Subcutaneous abdominal adipose tissue (tissue), 5 donors: ENCODE data around the gene UNC5B.

Source experiments
- H3K27ac ChIP-seq: one replicate; pipeline ENCODE4 v1.7.0; 2013; ENCODE audit warnings: low read depth, mild to moderate bottlenecking, inconsistent platforms, low read length, moderate library complexity
- H3K27me3 ChIP-seq, 5 donors: one replicate each; pipeline ENCODE4 v1.7.0; 2013; ENCODE audit warnings: low read length in 5 of 5, inconsistent platforms in 1 of 5; ENCODE audit not compliant: control insufficient read depth in 5 of 5, insufficient read depth in 4 of 5
- H3K36me3 ChIP-seq, 5 donors: one replicate each; pipeline ENCODE4 v1.7.0; 2013; ENCODE audit warnings: low read length in 5 of 5; ENCODE audit not compliant: control insufficient read depth in 5 of 5, insufficient read depth in 5 of 5
- H3K4me1 ChIP-seq, 5 donors: one replicate each; pipeline ENCODE4 v1.7.0; 2013; ENCODE audit warnings: low read length in 5 of 5, mild to moderate bottlenecking in 3 of 5, moderate library complexity in 1 of 5; ENCODE audit not compliant: control insufficient read depth in 5 of 5, insufficient read depth in 5 of 5
- H3K4me3 ChIP-seq, 5 donors: one replicate each; pipeline ENCODE4 v1.7.0; 2013; ENCODE audit warnings: low read length in 5 of 5, low read depth in 1 of 5
- H3K9ac ChIP-seq, 5 donors: one replicate each; pipeline ENCODE4 v1.7.0; 2013; ENCODE audit warnings: low read length in 5 of 5, mild to moderate bottlenecking in 4 of 5, moderate library complexity in 3 of 5
- H3K9me3 ChIP-seq, 5 donors: one replicate each; pipeline ENCODE4 v1.7.0; 2013; ENCODE audit warnings: low read length in 5 of 5; ENCODE audit not compliant: control insufficient read depth in 5 of 5
- donor health status: healthy.
- donor health status: healthy.
- donor health status: healthy.
- donor health status: healthy.
- donor health status: healthy.

UNC5B gene

DNA sequence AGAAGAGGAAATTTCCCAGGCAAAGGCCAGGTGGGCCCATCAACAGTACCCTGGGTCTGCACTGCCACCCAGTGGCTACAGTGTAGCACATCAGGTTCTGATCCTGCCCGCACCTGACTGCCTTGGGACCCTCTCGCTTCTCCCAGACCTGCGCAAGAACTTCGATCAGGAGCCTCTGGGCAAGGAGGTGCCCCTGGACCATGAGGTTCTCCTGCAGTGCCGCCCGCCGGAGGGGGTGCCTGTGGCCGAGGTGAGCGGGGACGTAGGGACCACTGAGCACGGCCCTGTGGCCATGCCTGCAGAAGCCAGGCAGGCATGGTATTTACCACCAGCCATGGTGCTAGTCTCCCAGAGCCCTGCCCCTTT, 72.8 kb downstream of the UNC5B start:
- Histone ChIP-seq H3K9me3 (no peaks in the 10 kb centered on the region), H3K27me3 (peaks cover 0 to 3% (median 0%) of the 10 kb centered on the region in 5 donors), H3K9ac (no peak overlapping the region), H3K36me3 (peaks cover 0 to 10% (median 5%) of the 10 kb centered on the region in 5 donors), H3K4me3 (no peak overlapping the region), H3K4me1 (peaks cover 0 to 12% (median under 1%) of the 10 kb centered on the region in 5 donors), H3K27ac (no peak overlapping the region)

DNA sequence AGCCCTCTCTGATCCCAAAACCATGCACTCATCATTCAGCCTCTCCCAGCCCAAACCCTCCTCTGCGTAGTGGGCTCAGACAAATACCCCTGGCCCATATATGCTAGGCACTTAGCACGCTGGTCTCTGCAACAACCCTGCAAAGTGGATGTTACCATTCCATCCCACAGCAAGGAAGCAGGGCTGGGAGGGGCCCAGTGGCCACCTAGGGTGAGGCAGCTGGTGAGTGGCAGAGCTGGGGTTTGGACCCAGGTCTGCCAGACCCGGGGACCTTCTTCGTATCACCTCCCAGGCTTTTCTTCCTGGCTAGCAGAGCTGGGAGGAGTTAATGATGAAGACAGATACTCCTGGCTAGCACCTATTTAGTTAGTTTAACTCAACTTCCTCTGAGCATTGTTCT, 73.6 kb downstream of the UNC5B start:
- H3K4me1 ChIP-seq = peaks cover 0 to 17% (median 3%) of the 10 kb centered on the region in 5 donors
- H3K4me3 ChIP-seq = no peak overlapping the region
- peaks cover 0 to 3% (median 0%) of the 10 kb centered on the region in 5 donors for H3K27me3 ChIP-seq
- peaks cover 0 to 10% (median 5%) of the 10 kb centered on the region in 5 donors for H3K36me3 ChIP-seq
- H3K9me3 ChIP-seq = no peaks in the 10 kb centered on the region
- H3K27ac ChIP-seq = no peak overlapping the region
- H3K9ac ChIP-seq = no peak overlapping the region

DNA sequence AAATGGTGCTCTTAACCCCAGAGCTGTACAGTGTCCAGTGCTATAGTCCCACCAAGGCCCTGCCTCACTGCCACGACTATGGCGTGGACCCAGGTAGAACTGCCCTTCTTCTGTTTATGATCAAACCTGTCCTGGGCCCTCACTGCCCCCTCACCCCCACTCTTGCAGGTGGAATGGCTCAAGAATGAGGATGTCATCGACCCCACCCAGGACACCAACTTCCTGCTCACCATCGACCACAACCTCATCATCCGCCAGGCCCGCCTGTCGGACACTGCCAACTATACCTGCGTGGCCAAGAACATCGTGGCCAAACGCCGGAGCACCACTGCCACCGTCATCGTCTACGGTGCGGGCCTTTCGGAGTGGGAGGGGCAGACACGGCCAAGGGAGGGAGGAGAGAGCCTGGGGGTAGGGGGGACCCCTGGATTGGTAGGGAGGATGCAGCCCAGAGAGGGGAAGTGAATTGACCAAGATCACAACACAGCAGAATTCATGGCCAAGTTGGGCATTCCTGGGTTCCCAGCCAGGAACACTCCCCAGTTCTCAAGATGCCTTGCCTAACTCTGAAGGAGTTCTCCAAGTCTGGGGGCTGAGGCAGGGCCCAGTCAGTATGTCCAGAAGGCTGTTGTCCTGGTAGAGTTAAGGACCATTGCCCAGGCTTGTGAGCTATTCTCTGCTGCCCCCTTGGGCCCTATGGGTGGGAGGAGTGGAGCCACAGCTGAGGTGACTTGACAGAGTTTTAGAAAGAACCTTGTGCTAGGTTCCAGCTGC, 74.3 kb downstream of the UNC5B start:
- H3K36me3 ChIP-seq = peaks cover 0 to 13% (median 5%) of the 10 kb centered on the region in 5 donors
- H3K9ac ChIP-seq = no peak overlapping the region
- H3K27me3 ChIP-seq = peaks cover 0 to 3% (median 0%) of the 10 kb centered on the region in 5 donors
- H3K4me1 ChIP-seq = peaks cover 0 to 17% (median 3%) of the 10 kb centered on the region in 5 donors
- H3K27ac ChIP-seq = no peak overlapping the region
- H3K9me3 ChIP-seq = no peaks in the 10 kb centered on the region
- H3K4me3 ChIP-seq = no peak overlapping the region

DNA sequence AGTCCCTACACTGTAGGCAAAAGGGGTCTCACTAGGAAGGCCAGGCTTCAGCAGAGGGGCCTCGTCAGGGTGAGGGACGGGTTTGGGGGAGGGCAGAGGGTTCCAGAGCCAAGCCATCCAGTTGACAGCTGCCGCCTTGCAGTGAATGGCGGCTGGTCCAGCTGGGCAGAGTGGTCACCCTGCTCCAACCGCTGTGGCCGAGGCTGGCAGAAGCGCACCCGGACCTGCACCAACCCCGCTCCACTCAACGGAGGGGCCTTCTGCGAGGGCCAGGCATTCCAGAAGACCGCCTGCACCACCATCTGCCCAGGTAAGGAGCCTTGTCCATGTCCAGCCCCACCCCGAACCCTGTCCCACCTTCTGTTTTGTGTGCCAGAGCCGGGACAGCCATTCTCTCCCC, 75.1 kb downstream of the UNC5B start:
- Histone ChIP-seq H3K4me1 (peaks cover 0 to 17% (median 3%) of the 10 kb centered on the region in 5 donors), H3K36me3 (peaks cover 0 to 17% (median 5%) of the 10 kb centered on the region in 5 donors), H3K4me3 (no peak overlapping the region), H3K27ac (no peak overlapping the region), H3K27me3 (peaks cover 0 to 3% (median 0%) of the 10 kb centered on the region in 5 donors), H3K9ac (no peak overlapping the region), H3K9me3 (no peaks in the 10 kb centered on the region)

DNA sequence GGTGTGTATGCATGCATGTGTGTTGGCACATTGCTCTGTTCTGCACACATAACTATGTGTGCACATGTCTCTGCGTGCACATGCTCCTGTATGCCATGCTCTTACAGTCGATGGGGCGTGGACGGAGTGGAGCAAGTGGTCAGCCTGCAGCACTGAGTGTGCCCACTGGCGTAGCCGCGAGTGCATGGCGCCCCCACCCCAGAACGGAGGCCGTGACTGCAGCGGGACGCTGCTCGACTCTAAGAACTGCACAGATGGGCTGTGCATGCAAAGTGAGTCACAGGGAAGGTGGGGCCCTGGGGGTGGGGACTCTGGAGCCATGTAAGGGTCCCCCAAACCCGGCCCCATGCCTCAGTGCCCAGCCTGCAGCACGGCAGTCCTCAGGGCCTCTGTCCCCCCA, 76.1 kb downstream of the UNC5B start:
- Histone ChIP-seq H3K4me3 (no peak overlapping the region), H3K27ac (no peak overlapping the region), H3K9me3 (no peaks in the 10 kb centered on the region), H3K9ac (no peak overlapping the region), H3K27me3 (peaks cover 0 to 3% (median 0%) of the 10 kb centered on the region in 5 donors), H3K4me1 (peaks cover 3 to 22% (median 9%) of the 10 kb centered on the region in 5 donors), H3K36me3 (peaks cover 0 to 19% (median 5%) of the 10 kb centered on the region in 5 donors)

DNA sequence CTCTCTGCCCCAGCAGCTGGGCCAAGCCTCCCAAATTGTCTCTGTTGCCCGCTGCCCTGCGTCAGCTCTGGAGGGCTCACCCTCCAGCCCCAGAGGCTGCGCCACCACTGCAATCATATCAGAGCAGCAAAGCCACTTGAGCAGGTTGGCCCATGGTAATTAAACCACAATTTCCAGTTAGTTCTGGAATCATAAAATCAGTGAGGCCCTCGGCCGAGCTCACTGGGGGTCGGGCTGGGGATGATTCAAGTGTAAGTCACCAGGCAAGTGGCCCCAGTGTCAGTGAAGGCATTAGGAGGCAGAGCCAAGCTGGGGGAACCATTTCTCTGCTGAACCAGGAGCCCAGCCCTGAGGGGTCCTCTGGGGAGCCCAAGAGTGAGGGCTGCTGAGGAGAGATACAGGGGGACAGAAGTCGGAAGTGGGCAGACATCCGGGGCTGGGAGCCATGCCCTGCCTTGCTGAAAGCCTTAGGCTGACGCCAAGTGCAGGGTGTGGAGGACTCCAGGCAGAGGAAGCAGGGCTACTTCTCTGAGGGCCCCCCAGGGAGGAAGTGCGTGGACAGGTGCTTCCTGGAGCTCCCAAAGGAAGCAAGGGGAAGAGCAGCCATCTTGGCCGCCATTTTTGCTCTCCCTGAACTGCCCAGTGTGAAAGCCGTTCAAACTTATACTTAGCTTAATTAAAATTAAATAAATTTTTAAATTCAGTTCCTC, 77.2 kb downstream of the UNC5B start:
- no peak overlapping the region for H3K9ac ChIP-seq

DNA sequence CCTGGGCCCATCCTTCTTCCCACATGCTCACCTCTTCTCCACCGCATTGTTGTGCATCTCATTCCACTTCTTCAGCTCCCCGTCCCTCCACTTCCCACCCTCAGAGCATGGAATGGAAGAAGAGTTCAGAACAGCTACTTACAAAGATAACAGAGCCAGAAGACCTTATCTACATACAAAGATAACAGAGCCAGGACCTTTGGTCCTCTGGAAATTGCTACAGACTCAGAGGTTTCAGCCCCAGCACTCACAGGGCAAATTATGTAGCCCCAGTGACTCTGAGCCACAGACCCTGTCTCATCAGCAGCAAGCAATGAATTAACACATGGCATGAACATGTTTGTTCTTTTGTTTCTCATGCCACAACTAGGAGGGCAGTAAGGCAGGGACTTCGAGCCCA, 78.0 kb downstream of the UNC5B start:
- H3K4me1 ChIP-seq = peaks cover 3 to 25% (median 12%) of the 10 kb centered on the region in 5 donors
- H3K27ac ChIP-seq = no peak overlapping the region
- peaks cover 0 to 20% (median 6%) of the 10 kb centered on the region in 5 donors for H3K36me3 ChIP-seq

More for the DNA sequence above, 77.2 kb downstream of the UNC5B start:
- peaks cover 3 to 25% (median 12%) of the 10 kb centered on the region in 5 donors for H3K4me1 ChIP-seq
- H3K36me3 ChIP-seq = peaks cover 0 to 20% (median 6%) of the 10 kb centered on the region in 5 donors
- no peaks in the 10 kb centered on the region for H3K9me3 ChIP-seq
- peaks cover 0 to 3% (median 0%) of the 10 kb centered on the region in 5 donors for H3K27me3 ChIP-seq
- no peak overlapping the region for H3K27ac ChIP-seq
- H3K4me3 ChIP-seq = no peak overlapping the region

DNA sequence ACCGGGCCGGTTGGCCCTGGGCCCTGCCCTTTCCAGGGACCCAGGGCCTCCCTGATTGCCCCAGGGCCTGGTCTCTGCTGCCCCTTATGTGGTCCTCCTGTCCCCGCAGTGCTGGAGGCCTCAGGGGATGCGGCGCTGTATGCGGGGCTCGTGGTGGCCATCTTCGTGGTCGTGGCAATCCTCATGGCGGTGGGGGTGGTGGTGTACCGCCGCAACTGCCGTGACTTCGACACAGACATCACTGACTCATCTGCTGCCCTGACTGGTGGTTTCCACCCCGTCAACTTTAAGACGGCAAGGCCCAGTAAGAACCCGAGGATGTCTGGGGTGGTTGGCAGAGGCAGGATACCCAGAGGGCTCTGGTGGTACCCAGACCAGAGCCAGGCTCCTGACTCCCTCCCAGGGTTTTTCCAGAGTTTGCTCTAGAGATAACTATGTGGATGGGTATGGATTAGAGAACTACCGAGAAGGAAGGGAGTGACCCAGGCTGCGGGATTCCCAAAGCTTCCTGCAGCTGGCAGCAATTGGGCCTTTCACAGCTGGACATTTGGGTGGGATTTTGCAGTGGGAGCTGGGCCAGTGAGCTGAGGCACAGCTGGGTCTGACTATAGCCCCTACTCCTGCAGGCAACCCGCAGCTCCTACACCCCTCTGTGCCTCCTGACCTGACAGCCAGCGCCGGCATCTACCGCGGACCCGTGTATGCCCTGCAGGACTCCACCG, 78.6 kb downstream of the UNC5B start:
- Histone ChIP-seq H3K4me3 (no peak overlapping the region), H3K27ac (no peak overlapping the region), H3K27me3 (peaks cover 0 to 3% (median 0%) of the 10 kb centered on the region in 5 donors), H3K36me3 (peaks cover 0 to 20% (median 6%) of the 10 kb centered on the region in 5 donors), H3K4me1 (peaks cover 3 to 25% (median 12%) of the 10 kb centered on the region in 5 donors), H3K9me3 (no peaks in the 10 kb centered on the region), H3K9ac (no peak overlapping the region)

More for the DNA sequence above, 78.0 kb downstream of the UNC5B start:
- Histone ChIP-seq H3K9me3 (no peaks in the 10 kb centered on the region), H3K4me3 (no peak overlapping the region), H3K9ac (no peak overlapping the region), H3K27me3 (peaks cover 0 to 3% (median 0%) of the 10 kb centered on the region in 5 donors)

DNA sequence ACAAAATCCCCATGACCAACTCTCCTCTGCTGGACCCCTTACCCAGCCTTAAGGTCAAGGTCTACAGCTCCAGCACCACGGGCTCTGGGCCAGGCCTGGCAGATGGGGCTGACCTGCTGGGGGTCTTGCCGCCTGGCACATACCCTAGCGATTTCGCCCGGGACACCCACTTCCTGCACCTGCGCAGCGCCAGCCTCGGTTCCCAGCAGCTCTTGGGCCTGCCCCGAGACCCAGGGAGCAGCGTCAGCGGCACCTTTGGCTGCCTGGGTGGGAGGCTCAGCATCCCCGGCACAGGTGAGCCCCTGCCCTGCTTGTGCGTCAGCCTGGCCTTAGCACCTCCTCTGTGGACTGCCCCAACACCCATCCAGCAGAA, 79.1 kb downstream of the UNC5B start:
- Histone ChIP-seq H3K27me3 (peaks cover 0 to 6% (median 0%) of the 10 kb centered on the region in 5 donors), H3K27ac (no peak overlapping the region), H3K9ac (no peak overlapping the region), H3K4me3 (no peak overlapping the region), H3K9me3 (no peaks in the 10 kb centered on the region), H3K4me1 (peaks cover 3 to 25% (median 12%) of the 10 kb centered on the region in 5 donors), H3K36me3 (peaks cover 0 to 23% (median 5%) of the 10 kb centered on the region in 5 donors)
